A172 (cell line): Measurements from ENCODE around the gene LRRC18. TPM values are rescaled to one million over a fixed set of nuclear protein-coding genes. Genes with fewer than 3 reads are reported as not detected.

Experiments used
- DNase-seq: peaks from one replicate; pipeline ENCODE4 v3.0.0-alpha.2; 2015; ENCODE audit warnings: low spot score
- total RNA-seq: library from RNA; depleted of rRNA; stranded (reverse); fragments of >200 nt; shearing (Covaris generic); gene quantifications from 2 replicates; pipeline ENCODE4 v1.2.3, GENCODE V29; 2014

LRRC18 gene
- total RNA-seq, 1 experiment from 2014 or later, result not detected

- no peak for DNase-seq
Observed at GRCh38 chr10:48946332-48946731, 6.7 kb upstream of the LRRC18 start.

GRCh38 chr10:48945441-48946130, 5.9 kb upstream of the LRRC18 start:
- DNase-seq, result no peak

GRCh38 chr10:48944171-48944570, 4.5 kb upstream of the LRRC18 start:
- DNase-seq, result no peak

- DNase-seq, result no peak
Observed at GRCh38 chr10:48943096-48943495, 3.5 kb upstream of the LRRC18 start.

GRCh38 chr10:48941427-48942075, 1.9 kb upstream of the LRRC18 start:
- no peak for DNase-seq

GRCh38 chr10:48940958-48941357, 1.3 kb upstream of the LRRC18 start:
- no peak for DNase-seq

- DNase-seq, result no peak
Observed at GRCh38 chr10:48940372-48940771, 732 bp upstream of the LRRC18 start.

- DNase-seq, result no peak
Observed at GRCh38 chr10:48938990-48939536, 577 bp downstream of the LRRC18 start.

- DNase-seq, result no peak
Observed at GRCh38 chr10:48938281-48938680, 1.4 kb downstream of the LRRC18 start.

GRCh38 chr10:48937796-48938195, 1.8 kb downstream of the LRRC18 start:
- no peak for DNase-seq

GRCh38 chr10:48935577-48935976, 4.1 kb downstream of the LRRC18 start:
- no peak for DNase-seq

GRCh38 chr10:48934672-48935501, 4.8 kb downstream of the LRRC18 start:
- DNase-seq, result no peak

- no peak for DNase-seq
Observed at GRCh38 chr10:48932831-48933664, 6.6 kb downstream of the LRRC18 start.

- no peak for DNase-seq
Observed at GRCh38 chr10:48931188-48931587, 8.5 kb downstream of the LRRC18 start.

GRCh38 chr10:48929413-48929990, 10.1 kb downstream of the LRRC18 start:
- no peak for DNase-seq

GRCh38 chr10:48926764-48927540, 12.7 kb downstream of the LRRC18 start:
- DNase-seq, result no peak

GRCh38 chr10:48926255-48926654, 13.4 kb downstream of the LRRC18 start:
- no peak for DNase-seq

GRCh38 chr10:48924988-48925387, 14.7 kb downstream of the LRRC18 start:
- no peak for DNase-seq

- no peak for DNase-seq
Observed at GRCh38 chr10:48923748-48924147, 15.9 kb downstream of the LRRC18 start.

GRCh38 chr10:48913674-48914073, 26.0 kb downstream of the LRRC18 start:
- no peak for DNase-seq
